ENCODE measurements around the gene SYNGAP1. TPM values are rescaled to one million over a fixed set of nuclear protein-coding genes. Genes with fewer than 3 reads are reported as not detected.

SYNGAP1 gene
- total and polyA plus RNA-seq, 2 of the 4 experiments (the other 2 are of a cell fraction): 1.4 to 17.0 TPM

- Histone ChIP-seq H3K27me3 (ENCODE audit: control insufficient read depth, insufficient read depth, low read length) (peaks cover 3% of the 10 kb centered on the region), H4K91ac (ENCODE audit: insufficient read depth, low read depth, low read length) (no peak overlapping the region), H3K14ac (replicated peaks; ENCODE audit: low read depth, low read length) (no peak overlapping the region), H3K4ac (ENCODE audit: low read depth, low read length) (no peak overlapping the region), H3K23ac (ENCODE audit: low read depth, low read length) (no peak overlapping the region), H2BK20ac (ENCODE audit: low read depth, low read length) (no peak overlapping the region), H3K9ac (ENCODE audit: low read depth, low read length) (no peak overlapping the region), H2AK5ac (ENCODE audit: low read depth, low read length) (no peak overlapping the region), H3K4me2 (ENCODE audit: low read depth, low read length) (no peak overlapping the region), H3K9me3 (ENCODE audit: control insufficient read depth, insufficient read depth, low read length) (no peaks in the 10 kb centered on the region), H4K5ac (ENCODE audit: low read depth, low read length) (no peak overlapping the region), H3K4me1 (ENCODE audit: control insufficient read depth, insufficient read depth, low read length) (peaks cover 4% of the 10 kb centered on the region; the same call in 1 of the 2 replicates), H2AFZ (replicated peaks; ENCODE audit: low read length, poor library complexity) (no peak overlapping the region), H2BK5ac (ENCODE audit: low read depth, low read length, poor library complexity, severe bottlenecking) (no peak overlapping the region), H3K56ac (ENCODE audit: extremely low read depth, insufficient read depth, low read length) (no peak overlapping the region), H3K4me3 (ENCODE audit: insufficient read depth, low read depth, low read length) (no peak overlapping the region), H2BK15ac (ENCODE audit: low read depth, low read length) (no peak overlapping the region), H3K18ac (ENCODE audit: low read depth, low read length) (no peak overlapping the region), H3K79me1 (ENCODE audit: low read depth in 1 of 2, low read length in 2 of 2) (peaks cover 13 to 26% of the 10 kb centered on the region in 2 experiments; a peak in 3 of 4 replicates), H3K36me3 (ENCODE audit: control insufficient read depth, insufficient read depth, low read length) (peaks cover 7% of the 10 kb centered on the region; the same call in 1 of the 2 replicates), H4K20me1 (ENCODE audit: insufficient read depth, low read length) (no peaks in the 10 kb centered on the region), H2AK9ac (replicated peaks; ENCODE audit: low read depth, low read length, poor library complexity) (no peak overlapping the region), H2BK120ac (ENCODE audit: low read depth, low read length) (no peak overlapping the region), H3K27ac (ENCODE audit: insufficient read depth, low read length) (no peak overlapping the region), H3K9me1 (ENCODE audit: insufficient read depth, low read length) (peaks cover 3% of the 10 kb centered on the region; the same call in 1 of the 2 replicates), H4K8ac (ENCODE audit: low read depth in 2 of 2, low read length in 2 of 2) (no peak overlapping the region)
- no peak for DNase-seq
- in situ Hi-C loops (cut with MboI; ENCODE audit: low sequenced_read_pairs): loop anchor here (10.0 kb wide), 1 partner anchor 246 kb away; no protein-coding TSS in a partner anchor
- BruUV-seq (replicated peaks): no TSS peak
- dilution Hi-C loops (cut with HindIII; ENCODE audit: low sequenced_read_pairs, unreplicated experiment): no loop called here
- no peak for TF ChIP-seq FOS (IDR thresholded peaks at IDR 0.05; ENCODE audit: low read depth, low read length)
- TF ChIP-seq RFX5 (IDR thresholded peaks at IDR 0.05; ENCODE audit: low read depth, low read length): no peak
- no peak for TF ChIP-seq CTCF (conservative IDR thresholded peaks at IDR 0.05; ENCODE audit: low read depth, low read length)
- TF ChIP-seq POLR2A (IDR thresholded peaks at IDR 0.05; ENCODE audit: low read depth, low read length): no peak
- no peak for TF ChIP-seq MAZ (IDR thresholded peaks at IDR 0.05; ENCODE audit: borderline replicate concordance, low read depth, low read length)
- TF ChIP-seq MXI1 (IDR thresholded peaks at IDR 0.05; ENCODE audit: borderline replicate concordance, low read depth, low read length): no peak
- no peak for TF ChIP-seq RCOR1 (IDR thresholded peaks at IDR 0.05; ENCODE audit: insufficient replicate concordance, low read length)
- no peak for TF ChIP-seq BHLHE40 (IDR thresholded peaks at IDR 0.05; ENCODE audit: low read depth, low read length)
- TF ChIP-seq NFE2L2 (IDR thresholded peaks at IDR 0.05; ENCODE audit: low read depth, low read length): no peak
- TF ChIP-seq RAD21 (IDR thresholded peaks at IDR 0.05; ENCODE audit: low read length): no peak
- TF ChIP-seq MAFK (IDR thresholded peaks at IDR 0.05; ENCODE audit: low read depth, low read length): no peak
- no peak for TF ChIP-seq SMC3 (IDR thresholded peaks at IDR 0.05; ENCODE audit: low read depth, low read length)
- TF ChIP-seq ELK1 (IDR thresholded peaks at IDR 0.05; ENCODE audit: borderline replicate concordance, low read depth, low read length): no peak
- TF ChIP-seq USF2 (IDR thresholded peaks at IDR 0.05; ENCODE audit: low read depth, low read length): no peak
- no peak for TF ChIP-seq CEBPB (IDR thresholded peaks at IDR 0.05; ENCODE audit: low read depth, low read length)
- no peak for ATAC-seq (ENCODE audit: low read depth)
- CTCF ChIA-PET: no interaction called here
- intact Hi-C loops (cut with micrococcal nuclease): loop anchor here (10.0 kb wide), 1 partner anchor 216 kb away; no protein-coding TSS in a partner anchor
- WGBS, 2 experiments (ENCODE audit: extremely low coverage in 2 of 2, insufficient read length in 1 of 2): no CpG with 5 or more reads among the region's 2 CpGs
- POLR2A ChIA-PET (ENCODE audit: unreplicated experiment): no interaction called here
These were observed 39.4 kb downstream of the SYNGAP1 start for GRCh38 chr6:33459226-33459625.
